HEK293 (cell line): Measurements from ENCODE around the gene MCM10.

Source experiments
- MEIS1 ChIP-seq: sonication (generic); formaldehyde crosslinking; IDR thresholded peaks from 2 replicates; pipeline ENCODE4 v1.8.1; 2022; ENCODE audit warnings: missing genetic modification reagents, mild to moderate bottlenecking, borderline replicate concordance
- ZNF558 ChIP-seq: fragments of 450-650 bp; formaldehyde crosslinking; IDR thresholded peaks from 2 replicates; pipeline ENCODE4 v1.5.1; 2016; ENCODE audit warnings: missing biosample characterization, missing genetic modification characterization
- ZNF561 ChIP-seq: fragments of 450-650 bp; IDR thresholded peaks from 2 replicates; pipeline ENCODE4 v1.5.1; 2018; ENCODE audit warnings: missing biosample characterization, missing genetic modification characterization, borderline replicate concordance
- TF ChIP-seq, protein P1 (sequence below): fragments of 450-650 bp; formaldehyde crosslinking; IDR thresholded peaks from 2 replicates; pipeline ENCODE4 v1.5.1; 2016; ENCODE audit warnings: missing biosample characterization, missing genetic modification characterization
- TF ChIP-seq, protein P2 (sequence below): fragments of 450-650 bp; formaldehyde crosslinking; IDR thresholded peaks from 2 replicates; pipeline ENCODE4 v1.5.1; 2016; ENCODE audit warnings: missing biosample characterization, missing genetic modification characterization

DNA sequence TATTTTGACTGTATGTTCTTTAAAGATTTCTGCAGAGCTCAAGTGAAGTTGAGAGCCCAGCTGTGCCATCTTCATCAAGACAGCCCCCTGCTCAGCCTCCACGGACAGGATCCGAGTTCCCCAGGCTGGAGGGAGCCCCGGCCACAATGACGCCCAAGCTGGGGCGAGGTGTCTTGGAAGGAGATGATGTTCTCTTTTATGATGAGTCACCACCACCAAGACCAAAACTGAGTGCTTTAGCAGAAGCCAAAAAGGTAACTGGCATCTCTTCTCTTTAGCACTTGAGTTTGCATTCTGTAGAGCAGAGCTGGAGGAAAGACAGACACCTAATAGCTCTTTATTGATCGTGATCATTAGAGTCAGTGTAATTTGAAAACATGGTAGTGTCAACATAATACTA, 33.7 kb downstream of the MCM10 start:
- TF ChIP-seq MEIS1 (CRISPR knock-in tag) (no peak), ZNF561 (tag by site-specific recombination) (no peak), ZNF558 (tag by site-specific recombination) (no peak)
- TF ChIP-seq, protein P1, sequence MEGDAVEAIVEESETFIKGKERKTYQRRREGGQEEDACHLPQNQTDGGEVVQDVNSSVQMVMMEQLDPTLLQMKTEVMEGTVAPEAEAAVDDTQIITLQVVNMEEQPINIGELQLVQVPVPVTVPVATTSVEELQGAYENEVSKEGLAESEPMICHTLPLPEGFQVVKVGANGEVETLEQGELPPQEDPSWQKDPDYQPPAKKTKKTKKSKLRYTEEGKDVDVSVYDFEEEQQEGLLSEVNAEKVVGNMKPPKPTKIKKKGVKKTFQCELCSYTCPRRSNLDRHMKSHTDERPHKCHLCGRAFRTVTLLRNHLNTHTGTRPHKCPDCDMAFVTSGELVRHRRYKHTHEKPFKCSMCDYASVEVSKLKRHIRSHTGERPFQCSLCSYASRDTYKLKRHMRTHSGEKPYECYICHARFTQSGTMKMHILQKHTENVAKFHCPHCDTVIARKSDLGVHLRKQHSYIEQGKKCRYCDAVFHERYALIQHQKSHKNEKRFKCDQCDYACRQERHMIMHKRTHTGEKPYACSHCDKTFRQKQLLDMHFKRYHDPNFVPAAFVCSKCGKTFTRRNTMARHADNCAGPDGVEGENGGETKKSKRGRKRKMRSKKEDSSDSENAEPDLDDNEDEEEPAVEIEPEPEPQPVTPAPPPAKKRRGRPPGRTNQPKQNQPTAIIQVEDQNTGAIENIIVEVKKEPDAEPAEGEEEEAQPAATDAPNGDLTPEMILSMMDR (tag by site-specific recombination), result no peak
- TF ChIP-seq, protein P2, sequence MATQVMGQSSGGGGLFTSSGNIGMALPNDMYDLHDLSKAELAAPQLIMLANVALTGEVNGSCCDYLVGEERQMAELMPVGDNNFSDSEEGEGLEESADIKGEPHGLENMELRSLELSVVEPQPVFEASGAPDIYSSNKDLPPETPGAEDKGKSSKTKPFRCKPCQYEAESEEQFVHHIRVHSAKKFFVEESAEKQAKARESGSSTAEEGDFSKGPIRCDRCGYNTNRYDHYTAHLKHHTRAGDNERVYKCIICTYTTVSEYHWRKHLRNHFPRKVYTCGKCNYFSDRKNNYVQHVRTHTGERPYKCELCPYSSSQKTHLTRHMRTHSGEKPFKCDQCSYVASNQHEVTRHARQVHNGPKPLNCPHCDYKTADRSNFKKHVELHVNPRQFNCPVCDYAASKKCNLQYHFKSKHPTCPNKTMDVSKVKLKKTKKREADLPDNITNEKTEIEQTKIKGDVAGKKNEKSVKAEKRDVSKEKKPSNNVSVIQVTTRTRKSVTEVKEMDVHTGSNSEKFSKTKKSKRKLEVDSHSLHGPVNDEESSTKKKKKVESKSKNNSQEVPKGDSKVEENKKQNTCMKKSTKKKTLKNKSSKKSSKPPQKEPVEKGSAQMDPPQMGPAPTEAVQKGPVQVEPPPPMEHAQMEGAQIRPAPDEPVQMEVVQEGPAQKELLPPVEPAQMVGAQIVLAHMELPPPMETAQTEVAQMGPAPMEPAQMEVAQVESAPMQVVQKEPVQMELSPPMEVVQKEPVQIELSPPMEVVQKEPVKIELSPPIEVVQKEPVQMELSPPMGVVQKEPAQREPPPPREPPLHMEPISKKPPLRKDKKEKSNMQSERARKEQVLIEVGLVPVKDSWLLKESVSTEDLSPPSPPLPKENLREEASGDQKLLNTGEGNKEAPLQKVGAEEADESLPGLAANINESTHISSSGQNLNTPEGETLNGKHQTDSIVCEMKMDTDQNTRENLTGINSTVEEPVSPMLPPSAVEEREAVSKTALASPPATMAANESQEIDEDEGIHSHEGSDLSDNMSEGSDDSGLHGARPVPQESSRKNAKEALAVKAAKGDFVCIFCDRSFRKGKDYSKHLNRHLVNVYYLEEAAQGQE (tag by site-specific recombination), result no peak
